ENCODE results near the gene INTS11. TPM values are rescaled to one million over a fixed set of nuclear protein-coding genes. Genes with fewer than 3 reads are reported as not detected.

Gene INTS11
- total and polyA plus RNA-seq, 2 donors (not counting 1 experiment from before 2014, with no cell fraction given): 149 to 245 TPM

- H3K27me3 Mint-ChIP-seq: no peaks in the 10 kb centered on the region
- CTCF ChIA-PET: interaction anchor here (1.3 to 1.7 kb wide), 4 partner anchors 12 to 304 kb away, joined by 3 to 5 read pairs (median 4); no protein-coding TSS in a partner anchor
- no peaks in the 10 kb centered on the region for H3K27me3 ChIP-seq (replicated peaks in 1 of 4; ENCODE audit: control extremely low read depth in 1 of 4, control insufficient read depth in 3 of 4, insufficient read depth in 4 of 4, low read length in 3 of 4)
- WGBS (ENCODE audit: insufficient coverage): 94% methylated on average over 33 of the region's 46 CpGs
- no peak overlapping the region for H3K27ac Mint-ChIP-seq
- H3K4me1 ChIP-seq (ENCODE audit: control insufficient read depth in 2 of 2, insufficient read depth in 2 of 2, low read length in 2 of 2): peaks cover 0 to 19% of the 10 kb centered on the region in 2 donors
- H3K4me2 ChIP-seq (replicated peaks; ENCODE audit: low read depth, low read length, poor library complexity, severe bottlenecking): no peak overlapping the region
- no peak overlapping the region for H3K9ac ChIP-seq (ENCODE audit: low read length)
- no peak overlapping the region for H3K4me3 ChIP-seq (ENCODE audit: control extremely low read depth in 1 of 5, extremely low read depth in 1 of 5, insufficient read depth in 1 of 5, low read depth in 2 of 5, low read length in 4 of 5)
- H3K4me3 Mint-ChIP-seq: no peak overlapping the region
- H3K36me3 ChIP-seq (replicated peaks in 1 of 2; ENCODE audit: control extremely low read depth in 1 of 2, control insufficient read depth in 1 of 2, extremely low read depth in 1 of 2, insufficient read depth in 2 of 2, low read length in 1 of 2): no peaks in the 10 kb centered on the region
- intact Hi-C loops (cut with micrococcal nuclease): no loop called here
- no peaks in the 10 kb centered on the region for H4K20me1 ChIP-seq (ENCODE audit: control insufficient read depth, insufficient read depth, low read length, poor library complexity, severe bottlenecking)
- no peak overlapping the region for H3K27ac ChIP-seq (ENCODE audit: low read length in 2 of 2)
- ATAC-seq (ENCODE audit: low read depth) (no peak), DNase-seq (no peak)
- POLR2A ChIA-PET: interaction anchor here (0.6 kb wide), 1 partner anchor 109 kb away, joined by 3 read pairs; no protein-coding TSS in a partner anchor
- TF ChIP-seq EZH2 (IDR thresholded peaks at IDR 0.05; ENCODE audit: borderline replicate concordance, insufficient read depth, low read depth, low read length, poor library complexity, severe bottlenecking): no peak
- no peak for TF ChIP-seq CTCF (IDR thresholded peaks at IDR 0.05)
- no peaks in the 10 kb centered on the region for H3K9me3 ChIP-seq (ENCODE audit: control extremely low read depth in 1 of 3, control insufficient read depth in 2 of 3, insufficient read depth in 1 of 3, low read length in 2 of 3)
- H2AFZ ChIP-seq (ENCODE audit: insufficient read depth, low read depth, low read length, poor library complexity, severe bottlenecking): no peak overlapping the region
- H3K79me2 ChIP-seq (ENCODE audit: control insufficient read depth, insufficient read depth, low read length): no peaks in the 10 kb centered on the region
- peaks cover 13% of the 10 kb centered on the region for H3K4me1 Mint-ChIP-seq
- no peaks in the 10 kb centered on the region for H3K9me3 Mint-ChIP-seq (ENCODE audit: insufficient read depth)
These were observed 37.0 kb downstream of the INTS11 start for GRCh38 chr1:1287288-1288110.
